GM13976 (cell line): ENCODE measurements around the gene TNFRSF14.

Experiments
- DNase-seq: peaks from one replicate; pipeline ENCODE4 v3.0.0; 2012; ENCODE audit warnings: low spot score
- in situ Hi-C: fragments of 300-500 bp; cut with MboI; formaldehyde crosslinking; loops from one replicate; pipeline ENCODE4 v1.12.0; 2022; ENCODE audit warnings: low sequenced_read_pairs, mixed read lengths, inconsistent platforms; ENCODE audit not compliant: unreplicated experiment
- TF ChIP-seq, protein P1 (sequence below): IDR thresholded peaks from 2 replicates; pipeline ENCODE4 v1.5.1; 2012; ENCODE audit warnings: borderline replicate concordance, mild to moderate bottlenecking; ENCODE audit not compliant: insufficient read depth; ENCODE audit errors: extremely low read depth, missing control alignments, control extremely low read depth

The TNFRSF14 gene

DNA sequence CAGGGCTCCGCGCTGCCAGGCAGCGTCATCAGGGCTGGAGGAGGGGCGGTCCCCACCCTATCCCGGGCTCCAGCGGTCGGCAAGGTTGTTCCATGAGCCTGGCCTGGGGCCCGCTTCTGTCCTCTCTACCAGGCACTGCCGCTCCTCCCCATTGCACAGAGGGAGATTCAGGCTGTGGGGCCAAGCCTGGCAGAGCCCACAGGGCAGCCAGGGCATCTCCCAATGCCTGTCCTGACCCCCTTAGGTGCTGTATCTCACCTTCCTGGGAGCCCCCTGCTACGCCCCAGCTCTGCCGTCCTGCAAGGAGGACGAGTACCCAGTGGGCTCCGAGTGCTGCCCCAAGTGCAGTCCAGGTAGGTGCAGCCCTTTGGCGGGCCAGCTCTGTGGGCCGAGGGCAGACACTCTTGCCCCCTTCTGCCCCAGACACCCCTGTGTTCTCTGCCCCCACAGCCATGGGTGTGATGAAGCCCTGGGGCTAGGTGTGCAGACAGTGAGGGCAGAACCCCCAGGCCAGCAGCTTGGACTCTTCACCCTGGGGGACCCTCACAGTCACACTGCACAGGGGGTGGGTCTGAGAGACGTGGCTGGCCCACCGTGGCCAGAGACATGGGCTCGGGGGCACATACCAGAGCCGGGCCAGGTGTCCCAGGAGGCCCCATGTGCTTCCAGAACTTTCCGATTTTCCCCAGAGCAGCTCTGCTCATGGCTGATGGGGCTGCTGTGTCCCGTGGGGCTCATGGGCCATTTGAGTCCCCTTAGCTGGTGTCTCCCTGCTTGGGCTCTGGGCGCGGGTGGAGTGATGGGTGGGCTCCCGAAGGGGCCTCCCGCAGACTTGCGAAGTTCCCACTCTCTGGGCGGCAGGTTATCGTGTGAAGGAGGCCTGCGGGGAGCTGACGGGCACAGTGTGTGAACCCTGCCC is 1.6 kb downstream of the TNFRSF14 start:
- DNase-seq = no peak
- in situ Hi-C loops = no loop called here

GRCh38 chr1:2558420-2558819 is 2.2 kb downstream of the TNFRSF14 start:
- DNase-seq = no peak
- TF ChIP-seq, protein P1, sequence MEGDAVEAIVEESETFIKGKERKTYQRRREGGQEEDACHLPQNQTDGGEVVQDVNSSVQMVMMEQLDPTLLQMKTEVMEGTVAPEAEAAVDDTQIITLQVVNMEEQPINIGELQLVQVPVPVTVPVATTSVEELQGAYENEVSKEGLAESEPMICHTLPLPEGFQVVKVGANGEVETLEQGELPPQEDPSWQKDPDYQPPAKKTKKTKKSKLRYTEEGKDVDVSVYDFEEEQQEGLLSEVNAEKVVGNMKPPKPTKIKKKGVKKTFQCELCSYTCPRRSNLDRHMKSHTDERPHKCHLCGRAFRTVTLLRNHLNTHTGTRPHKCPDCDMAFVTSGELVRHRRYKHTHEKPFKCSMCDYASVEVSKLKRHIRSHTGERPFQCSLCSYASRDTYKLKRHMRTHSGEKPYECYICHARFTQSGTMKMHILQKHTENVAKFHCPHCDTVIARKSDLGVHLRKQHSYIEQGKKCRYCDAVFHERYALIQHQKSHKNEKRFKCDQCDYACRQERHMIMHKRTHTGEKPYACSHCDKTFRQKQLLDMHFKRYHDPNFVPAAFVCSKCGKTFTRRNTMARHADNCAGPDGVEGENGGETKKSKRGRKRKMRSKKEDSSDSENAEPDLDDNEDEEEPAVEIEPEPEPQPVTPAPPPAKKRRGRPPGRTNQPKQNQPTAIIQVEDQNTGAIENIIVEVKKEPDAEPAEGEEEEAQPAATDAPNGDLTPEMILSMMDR = no peak
- in situ Hi-C loops = no loop called here

More for the DNA sequence above, 1.6 kb downstream of the TNFRSF14 start:
- TF ChIP-seq, protein P1 = no peak

DNA sequence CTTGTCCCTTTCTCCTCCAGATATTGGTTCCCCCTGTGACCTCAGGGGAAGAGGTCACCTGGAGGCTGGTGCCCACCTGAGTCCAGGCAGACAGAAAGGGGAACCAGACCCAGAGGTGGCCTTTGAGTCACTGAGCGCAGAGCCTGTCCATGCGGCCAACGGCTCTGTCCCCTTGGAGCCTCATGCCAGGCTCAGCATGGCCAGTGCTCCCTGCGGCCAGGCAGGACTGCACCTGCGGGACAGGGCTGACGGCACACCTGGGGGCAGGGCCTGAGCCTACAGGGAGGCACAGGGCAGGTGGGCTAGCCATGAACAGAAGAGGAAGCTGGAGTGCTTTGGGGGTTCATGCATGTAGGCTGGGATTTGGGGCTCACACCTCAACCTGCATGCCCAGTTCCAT is 2.7 kb downstream of the TNFRSF14 start:
- in situ Hi-C loops = no loop called here
- DNase-seq = no peak
- TF ChIP-seq, protein P1 = no peak

GRCh38 chr1:2559509-2560298 is 3.5 kb downstream of the TNFRSF14 start:
- DNase-seq = no peak
- in situ Hi-C loops = no loop called here
- TF ChIP-seq, protein P1 = no peak

- TF ChIP-seq, protein P1 = no peak
- no peak for DNase-seq
- in situ Hi-C loops = no loop called here
These were observed 4.3 kb downstream of the TNFRSF14 start for GRCh38 chr1:2560299-2561073.

DNA sequence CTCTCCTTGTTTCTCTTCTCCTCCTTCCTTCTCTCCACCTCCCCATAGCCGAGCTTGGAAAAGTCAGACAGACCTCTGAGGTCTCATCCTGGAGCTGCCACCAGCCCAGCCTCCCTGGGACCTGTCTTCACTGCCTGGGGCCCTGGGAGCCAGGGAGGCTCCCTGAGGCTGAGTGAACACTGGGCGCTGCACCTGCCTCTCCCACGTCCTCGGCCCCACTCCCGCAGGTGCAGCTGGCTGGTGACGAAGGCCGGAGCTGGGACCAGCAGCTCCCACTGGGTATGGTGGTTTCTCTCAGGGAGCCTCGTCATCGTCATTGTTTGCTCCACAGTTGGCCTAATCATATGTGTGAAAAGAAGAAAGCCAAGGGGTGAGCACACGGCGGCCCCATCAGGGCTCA is 5.3 kb downstream of the TNFRSF14 start:
- TF ChIP-seq, protein P1 = no peak
- no peak for DNase-seq
- in situ Hi-C loops = no loop called here
